Measurements from ENCODE around the gene MNAT1. TPM values are rescaled to one million over a fixed set of nuclear protein-coding genes. Genes with fewer than 3 reads are reported as not detected.

MNAT1 gene
- total RNA-seq, 1 donor from 2014 or later, result 75.4 TPM

DNA sequence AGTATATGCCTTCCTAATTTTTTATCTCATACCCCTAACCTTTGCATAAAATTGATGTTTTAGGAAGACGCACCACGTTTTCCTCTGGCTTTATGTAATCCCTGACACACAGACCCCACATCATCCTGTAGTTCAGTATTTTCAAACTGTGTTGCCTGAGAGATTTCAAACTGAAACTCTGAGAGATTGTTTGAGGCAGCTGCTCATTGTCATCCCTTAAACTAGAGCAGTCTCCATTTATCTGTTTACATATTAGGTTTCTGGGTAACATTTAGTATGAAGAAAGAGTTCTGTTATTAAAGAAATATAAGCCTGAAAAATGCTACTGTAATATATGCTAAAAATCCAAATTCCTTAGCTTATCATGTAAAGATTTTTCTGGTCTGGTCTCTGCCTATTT lies 24.3 kb downstream of the MNAT1 start:
- no peak overlapping the region for H3K4me3 ChIP-seq (ENCODE audit: low read depth, low read length)
- TF ChIP-seq, protein P1, sequence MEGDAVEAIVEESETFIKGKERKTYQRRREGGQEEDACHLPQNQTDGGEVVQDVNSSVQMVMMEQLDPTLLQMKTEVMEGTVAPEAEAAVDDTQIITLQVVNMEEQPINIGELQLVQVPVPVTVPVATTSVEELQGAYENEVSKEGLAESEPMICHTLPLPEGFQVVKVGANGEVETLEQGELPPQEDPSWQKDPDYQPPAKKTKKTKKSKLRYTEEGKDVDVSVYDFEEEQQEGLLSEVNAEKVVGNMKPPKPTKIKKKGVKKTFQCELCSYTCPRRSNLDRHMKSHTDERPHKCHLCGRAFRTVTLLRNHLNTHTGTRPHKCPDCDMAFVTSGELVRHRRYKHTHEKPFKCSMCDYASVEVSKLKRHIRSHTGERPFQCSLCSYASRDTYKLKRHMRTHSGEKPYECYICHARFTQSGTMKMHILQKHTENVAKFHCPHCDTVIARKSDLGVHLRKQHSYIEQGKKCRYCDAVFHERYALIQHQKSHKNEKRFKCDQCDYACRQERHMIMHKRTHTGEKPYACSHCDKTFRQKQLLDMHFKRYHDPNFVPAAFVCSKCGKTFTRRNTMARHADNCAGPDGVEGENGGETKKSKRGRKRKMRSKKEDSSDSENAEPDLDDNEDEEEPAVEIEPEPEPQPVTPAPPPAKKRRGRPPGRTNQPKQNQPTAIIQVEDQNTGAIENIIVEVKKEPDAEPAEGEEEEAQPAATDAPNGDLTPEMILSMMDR (conservative IDR thresholded peaks at IDR 0.05; ENCODE audit: low read depth, low read length), result no peak
- DNase-seq (ENCODE audit: low read depth), result no peak

DNA sequence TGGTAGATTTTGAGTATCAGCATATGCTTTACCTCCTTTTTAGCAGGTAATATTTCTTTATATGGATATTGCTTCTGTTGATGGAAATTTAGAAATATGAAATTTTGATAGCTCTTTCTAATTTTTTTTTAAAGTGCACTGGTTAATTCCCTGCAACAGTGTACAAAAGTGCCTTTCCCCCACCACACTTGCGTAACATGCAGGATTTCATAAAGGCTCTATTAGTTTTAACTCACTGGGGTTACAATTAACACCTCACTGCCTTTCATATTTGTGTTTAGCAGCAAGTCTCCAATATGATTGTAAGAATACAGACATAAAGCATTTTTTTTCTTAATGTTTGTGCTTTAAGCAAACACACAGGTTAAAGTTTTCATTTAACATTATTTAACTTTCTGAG lies 25.6 kb downstream of the MNAT1 start:
- TF ChIP-seq, protein P1 (conservative IDR thresholded peaks at IDR 0.05; ENCODE audit: low read depth, low read length), result no peak
- no peak overlapping the region for H3K4me3 ChIP-seq (ENCODE audit: low read depth, low read length)
- no peak for DNase-seq (ENCODE audit: low read depth)

DNA sequence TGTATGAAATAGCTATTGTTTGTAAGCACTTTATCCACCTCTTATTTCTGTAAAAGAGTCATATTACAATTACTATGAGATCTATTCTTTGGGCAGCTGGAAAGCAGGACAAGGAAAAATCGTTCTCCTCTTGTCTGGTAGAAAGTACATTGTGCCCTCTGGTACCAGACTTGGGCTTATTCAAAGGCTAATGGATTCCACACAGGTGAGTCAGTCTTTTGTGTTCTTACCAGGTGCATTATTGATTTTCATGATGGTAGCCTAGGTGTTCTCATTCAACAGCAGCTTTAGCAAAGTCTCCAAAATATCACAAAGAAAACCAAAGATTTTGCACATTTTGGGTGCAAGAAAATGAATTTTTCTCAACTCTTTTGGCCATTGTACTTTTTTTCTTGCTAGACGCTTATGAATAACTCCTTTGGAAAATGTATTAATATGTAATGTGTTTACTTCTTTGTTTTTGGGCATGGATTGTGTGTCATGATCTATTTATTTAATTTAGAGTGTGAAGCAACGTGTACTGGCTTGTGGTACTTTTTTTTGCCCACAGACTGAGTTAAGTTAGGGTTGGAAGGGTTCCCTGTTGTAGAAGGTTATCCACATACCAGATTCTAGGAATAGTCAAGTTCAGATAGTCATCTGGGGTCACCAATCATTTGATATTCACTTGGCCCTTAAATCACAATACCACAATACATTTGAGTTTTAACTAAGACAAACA lies 26.2 kb downstream of the MNAT1 start:
- TF ChIP-seq, protein P1 (conservative IDR thresholded peaks at IDR 0.05; ENCODE audit: low read depth, low read length), result no peak
- no peak overlapping the region for H3K4me3 ChIP-seq (ENCODE audit: low read depth, low read length)
- DNase-seq (ENCODE audit: low read depth), result no peak

DNA sequence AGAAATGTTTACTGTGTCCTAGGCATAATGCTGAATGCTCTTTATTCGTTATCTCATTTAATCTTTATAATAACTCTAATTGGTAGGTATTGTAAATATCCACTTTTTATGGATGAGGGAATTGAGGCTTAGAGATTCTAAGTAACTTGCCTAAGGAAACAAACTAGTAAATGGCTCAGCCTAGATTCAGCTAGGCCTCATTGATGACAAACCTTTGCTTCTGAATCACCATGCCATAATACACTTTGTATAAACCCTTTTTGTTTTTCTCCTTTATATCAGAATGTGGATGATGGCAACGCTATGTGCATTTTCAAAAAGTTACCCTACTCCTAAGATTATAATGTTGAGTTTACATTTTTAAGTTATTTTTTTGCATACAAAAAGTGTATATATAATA lies 34.0 kb downstream of the MNAT1 start:
- no peak overlapping the region for H3K4me3 ChIP-seq (ENCODE audit: low read depth, low read length)
- TF ChIP-seq, protein P1 (conservative IDR thresholded peaks at IDR 0.05; ENCODE audit: low read depth, low read length), result no peak
- no peak for DNase-seq (ENCODE audit: low read depth)

DNA sequence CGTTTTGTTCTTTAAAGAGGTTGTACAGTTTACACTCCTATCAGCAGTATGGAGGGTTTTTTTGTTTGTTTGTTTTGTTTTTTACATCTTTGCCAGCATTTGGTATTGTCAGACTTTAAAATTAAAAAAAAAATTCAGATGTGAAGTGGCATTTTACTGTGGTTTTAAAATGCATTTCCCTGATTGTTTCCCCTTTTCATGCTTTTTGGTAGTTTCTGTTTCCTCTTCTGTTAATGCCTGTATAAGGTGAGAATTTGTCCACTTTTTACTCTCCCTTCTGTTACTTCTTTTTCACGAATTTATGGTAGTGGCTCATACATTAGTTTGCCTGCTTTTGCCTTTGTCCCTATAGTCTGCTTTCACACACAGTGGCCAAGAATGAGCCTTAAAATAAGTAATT lies 36.6 kb downstream of the MNAT1 start:
- no peak for DNase-seq (ENCODE audit: low read depth)
- TF ChIP-seq, protein P1 (conservative IDR thresholded peaks at IDR 0.05; ENCODE audit: low read depth, low read length), result no peak
- H3K4me3 ChIP-seq (ENCODE audit: low read depth, low read length), result no peak overlapping the region

DNA sequence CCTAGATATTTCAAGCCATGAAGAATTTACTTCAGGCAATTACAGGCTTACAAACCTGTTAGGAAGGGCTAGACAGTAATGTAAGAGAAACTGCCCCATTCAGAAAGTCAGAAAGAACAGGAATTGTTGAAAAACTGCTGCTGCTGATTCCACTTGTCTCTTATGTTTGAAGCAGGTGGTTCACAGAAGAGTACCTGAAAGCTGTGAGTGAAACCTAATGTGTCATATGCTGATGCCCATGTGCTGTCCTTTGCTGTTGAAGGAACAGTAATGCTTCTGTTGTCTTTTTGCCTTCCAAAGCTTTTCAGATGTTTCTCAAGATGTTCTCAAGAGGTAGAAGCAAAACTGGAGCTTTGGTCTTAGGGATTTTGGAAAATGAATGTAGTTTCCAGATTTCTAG lies 39.0 kb downstream of the MNAT1 start:
- H3K4me3 ChIP-seq (ENCODE audit: low read depth, low read length), result no peak overlapping the region
- TF ChIP-seq, protein P1 (conservative IDR thresholded peaks at IDR 0.05; ENCODE audit: low read depth, low read length), result no peak
- DNase-seq (ENCODE audit: low read depth), result no peak

DNA sequence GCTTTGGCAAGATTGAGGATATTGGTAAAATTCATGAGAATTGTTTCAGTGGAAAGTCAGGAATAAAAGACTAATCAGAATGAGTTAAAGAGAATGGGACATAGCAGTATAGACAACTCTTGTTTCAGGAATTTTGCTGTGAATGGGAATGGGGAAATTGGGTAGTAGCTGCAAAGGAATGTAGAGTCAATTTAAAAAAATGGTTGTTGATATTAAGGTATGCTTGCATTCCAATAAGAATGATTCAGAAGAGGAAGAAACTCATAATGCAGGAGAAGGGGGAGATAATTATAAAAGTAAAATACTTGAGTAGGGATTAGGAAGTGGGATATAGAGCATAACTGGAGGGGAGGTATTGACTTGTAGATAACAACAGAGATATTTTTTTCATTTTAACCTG lies 40.7 kb downstream of the MNAT1 start:
- H3K4me3 ChIP-seq (ENCODE audit: low read depth, low read length), result no peak overlapping the region
- TF ChIP-seq, protein P1 (conservative IDR thresholded peaks at IDR 0.05; ENCODE audit: low read depth, low read length), result no peak
- no peak for DNase-seq (ENCODE audit: low read depth)

All from epithelial cell of proximal tubule (primary cell).